Measurements from ENCODE around the gene PGPEP1. TPM values are rescaled to one million over a fixed set of nuclear protein-coding genes. Genes with fewer than 3 reads are reported as not detected.

The PGPEP1 gene
- total RNA-seq, 1 experiment from 2014 or later = 15.8 TPM

DNA sequence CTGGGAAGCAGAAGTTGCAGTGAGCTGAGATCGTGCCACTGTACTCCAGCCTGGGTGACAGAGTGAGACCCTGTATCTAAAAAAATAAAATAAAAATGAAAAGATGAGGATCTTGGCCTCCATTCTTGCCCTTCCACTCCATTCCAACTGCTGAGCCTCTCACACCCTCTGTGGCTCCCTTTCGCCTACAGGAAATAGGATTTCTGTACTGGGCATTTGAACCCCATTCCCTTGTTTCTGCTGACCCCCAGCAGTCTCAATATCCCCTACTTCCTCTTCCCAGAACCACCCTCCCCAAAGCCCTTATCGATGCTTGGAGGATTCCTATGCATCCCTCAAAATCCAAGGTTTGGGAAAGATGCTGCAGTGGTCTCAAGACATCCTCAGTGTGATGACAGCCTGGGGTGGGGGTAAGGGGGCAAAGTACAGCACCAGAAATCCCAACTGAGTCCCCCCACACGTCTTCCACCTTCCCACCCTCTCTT, 33.1 kb downstream of the PGPEP1 start:
- ChIA-PET CTCF (no interaction called here), POLR2A (ENCODE audit: low non-redundant PET) (no interaction called here)
- intact Hi-C loops (cut with micrococcal nuclease; ENCODE audit: unreplicated experiment) = no loop called here
- no peak for TF ChIP-seq EZH2 (IDR thresholded peaks at IDR 0.05; ENCODE audit: borderline replicate concordance, low read depth, low read length, poor library complexity, severe bottlenecking)
- TF ChIP-seq, protein P1, sequence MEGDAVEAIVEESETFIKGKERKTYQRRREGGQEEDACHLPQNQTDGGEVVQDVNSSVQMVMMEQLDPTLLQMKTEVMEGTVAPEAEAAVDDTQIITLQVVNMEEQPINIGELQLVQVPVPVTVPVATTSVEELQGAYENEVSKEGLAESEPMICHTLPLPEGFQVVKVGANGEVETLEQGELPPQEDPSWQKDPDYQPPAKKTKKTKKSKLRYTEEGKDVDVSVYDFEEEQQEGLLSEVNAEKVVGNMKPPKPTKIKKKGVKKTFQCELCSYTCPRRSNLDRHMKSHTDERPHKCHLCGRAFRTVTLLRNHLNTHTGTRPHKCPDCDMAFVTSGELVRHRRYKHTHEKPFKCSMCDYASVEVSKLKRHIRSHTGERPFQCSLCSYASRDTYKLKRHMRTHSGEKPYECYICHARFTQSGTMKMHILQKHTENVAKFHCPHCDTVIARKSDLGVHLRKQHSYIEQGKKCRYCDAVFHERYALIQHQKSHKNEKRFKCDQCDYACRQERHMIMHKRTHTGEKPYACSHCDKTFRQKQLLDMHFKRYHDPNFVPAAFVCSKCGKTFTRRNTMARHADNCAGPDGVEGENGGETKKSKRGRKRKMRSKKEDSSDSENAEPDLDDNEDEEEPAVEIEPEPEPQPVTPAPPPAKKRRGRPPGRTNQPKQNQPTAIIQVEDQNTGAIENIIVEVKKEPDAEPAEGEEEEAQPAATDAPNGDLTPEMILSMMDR (conservative IDR thresholded peaks at IDR 0.05; ENCODE audit: low read depth, low read length) = no peak
- H3K27me3 ChIP-seq (replicated peaks; ENCODE audit: insufficient read depth, low read depth, low read length, poor library complexity) = no peaks in the 10 kb centered on the region
- H3K27ac ChIP-seq (ENCODE audit: low read depth, low read length, poor library complexity, severe bottlenecking) = peak overlapping the region; percentile 89
- H3K36me3 ChIP-seq (ENCODE audit: insufficient read depth, low read length, poor library complexity, severe bottlenecking) = no peaks in the 10 kb centered on the region
- DNase-seq (ENCODE audit: low spot score) = no peak
- BruUV-seq (replicated peaks) = no TSS peak
- no peaks in the 10 kb centered on the region for H3K9me3 ChIP-seq (ENCODE audit: low read depth, low read length, poor library complexity, severe bottlenecking)
- peaks cover 30% of the 10 kb centered on the region for H3K4me1 ChIP-seq (ENCODE audit: insufficient read depth, low read length, poor library complexity, severe bottlenecking)
- H3K4me3 ChIP-seq (ENCODE audit: low read depth, low read length, poor library complexity, severe bottlenecking) = no peak overlapping the region

DNA sequence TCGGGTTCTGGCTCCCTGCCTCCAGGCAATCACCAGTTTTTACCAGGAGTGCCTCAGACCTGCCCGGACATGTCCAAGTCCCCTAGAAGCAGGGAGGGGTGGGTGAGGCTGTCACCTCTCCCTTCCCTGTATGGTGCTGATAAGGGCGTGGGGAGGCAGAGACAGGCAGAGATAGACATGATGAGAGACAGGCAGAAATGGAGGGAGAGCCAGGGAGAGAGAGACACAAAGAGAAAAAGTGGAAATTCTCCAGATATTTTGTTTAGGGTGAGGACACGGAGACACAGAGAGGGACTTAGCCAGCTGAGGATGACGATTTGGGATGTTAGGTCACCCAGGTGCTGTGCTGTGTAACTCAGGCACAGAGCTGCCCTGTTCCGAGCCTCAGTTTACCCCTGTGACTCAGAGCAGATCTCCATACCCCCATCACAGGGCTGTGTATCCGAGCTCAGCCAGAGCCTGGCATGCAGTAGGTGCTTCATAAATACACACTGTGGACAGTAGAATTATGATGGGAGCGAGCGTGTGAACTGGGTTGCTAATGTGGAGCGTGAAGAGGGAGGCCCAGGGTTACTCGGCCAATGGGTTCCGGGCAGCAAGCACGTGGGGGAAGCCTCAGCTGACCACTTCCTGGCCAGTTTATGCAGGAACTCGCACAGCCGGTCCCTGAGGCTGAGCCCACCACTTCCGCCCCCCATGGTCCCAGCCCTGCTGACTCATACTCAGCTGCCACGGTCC, 33.7 kb downstream of the PGPEP1 start:
- no peak overlapping the region for H3K4me3 ChIP-seq (ENCODE audit: low read depth, low read length, poor library complexity, severe bottlenecking)
- CTCF ChIA-PET = no interaction called here
- intact Hi-C loops (cut with micrococcal nuclease; ENCODE audit: unreplicated experiment) = no loop called here
- no peaks in the 10 kb centered on the region for H3K9me3 ChIP-seq (ENCODE audit: low read depth, low read length, poor library complexity, severe bottlenecking)
- H3K36me3 ChIP-seq (ENCODE audit: insufficient read depth, low read length, poor library complexity, severe bottlenecking) = no peaks in the 10 kb centered on the region
- no peak for TF ChIP-seq EZH2 (IDR thresholded peaks at IDR 0.05; ENCODE audit: borderline replicate concordance, low read depth, low read length, poor library complexity, severe bottlenecking)
- TF ChIP-seq, protein P1 (conservative IDR thresholded peaks at IDR 0.05; ENCODE audit: low read depth, low read length) = no peak
- H3K27ac ChIP-seq (ENCODE audit: low read depth, low read length, poor library complexity, severe bottlenecking) = peak overlapping the region; percentile 89
- DNase-seq (ENCODE audit: low spot score) = peak; percentile 86
- POLR2A ChIA-PET (ENCODE audit: low non-redundant PET) = no interaction called here
- BruUV-seq (replicated peaks) = TSS peak; percentile 80
- H3K4me1 ChIP-seq (ENCODE audit: insufficient read depth, low read length, poor library complexity, severe bottlenecking) = peaks cover 25% of the 10 kb centered on the region
- H3K27me3 ChIP-seq (replicated peaks; ENCODE audit: insufficient read depth, low read depth, low read length, poor library complexity) = no peaks in the 10 kb centered on the region

DNA sequence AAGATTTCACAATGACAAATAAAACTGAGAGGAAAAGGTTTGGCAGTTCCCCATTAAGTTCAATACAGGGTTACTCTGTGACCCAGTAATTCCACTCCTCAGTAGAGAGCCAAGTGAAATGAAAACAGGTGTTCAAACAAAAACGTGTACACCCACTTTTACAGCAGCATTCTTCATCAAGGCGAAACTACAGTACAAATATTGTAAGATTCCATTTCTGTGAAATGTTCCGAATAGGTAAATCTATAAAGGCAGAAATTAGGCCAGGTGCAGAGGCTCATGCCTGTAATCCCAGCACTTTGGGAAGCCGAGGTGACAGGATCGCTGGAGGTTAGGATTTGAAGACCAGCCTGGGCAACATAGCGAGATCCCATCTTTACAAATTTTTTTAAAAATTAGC, 36.6 kb downstream of the PGPEP1 start:
- intact Hi-C loops (cut with micrococcal nuclease; ENCODE audit: unreplicated experiment) = no loop called here
- no peak overlapping the region for H3K27ac ChIP-seq (ENCODE audit: low read depth, low read length, poor library complexity, severe bottlenecking)
- BruUV-seq (replicated peaks) = no TSS peak
- H3K9me3 ChIP-seq (ENCODE audit: low read depth, low read length, poor library complexity, severe bottlenecking) = no peaks in the 10 kb centered on the region
- H3K4me3 ChIP-seq (ENCODE audit: low read depth, low read length, poor library complexity, severe bottlenecking) = no peak overlapping the region
- TF ChIP-seq EZH2 (IDR thresholded peaks at IDR 0.05; ENCODE audit: borderline replicate concordance, low read depth, low read length, poor library complexity, severe bottlenecking) = no peak
- TF ChIP-seq, protein P1 (conservative IDR thresholded peaks at IDR 0.05; ENCODE audit: low read depth, low read length) = no peak
- CTCF ChIA-PET = no interaction called here
- no peak for DNase-seq (ENCODE audit: low spot score)
- H3K27me3 ChIP-seq (replicated peaks; ENCODE audit: insufficient read depth, low read depth, low read length, poor library complexity) = no peaks in the 10 kb centered on the region
- H3K36me3 ChIP-seq (ENCODE audit: insufficient read depth, low read length, poor library complexity, severe bottlenecking) = no peaks in the 10 kb centered on the region
- POLR2A ChIA-PET (ENCODE audit: low non-redundant PET) = no interaction called here
- peaks cover 22% of the 10 kb centered on the region for H3K4me1 ChIP-seq (ENCODE audit: insufficient read depth, low read length, poor library complexity, severe bottlenecking)
